Pancreas (tissue), 10 donors: ENCODE data around the gene TLL2. TPM values are rescaled to one million over a fixed set of nuclear protein-coding genes. Genes with fewer than 3 reads are reported as not detected.

Source experiments
- ATAC-seq, 4 donors: fragments of 200-7000 bp; cut with Tn5 transposase; one replicate each; pipeline versions ENCODE4 v1.8.0 to v1.9.1; 2020; ENCODE audit warnings: mild to moderate bottlenecking in 4 of 4, moderate library complexity in 4 of 4
- DNase-seq, 6 donors: peaks; one replicate each; pipeline ENCODE4 v3.0.0-alpha.2; 2020
- FAIRE-seq: peaks from 2 replicates; lab custom pipeline; 2012; peaks lifted over from hg19 to GRCh38; lab: Jason Lieb, UNC
- H3K27ac ChIP-seq, 4 donors: fragments of 200-600 bp; sonication (generic); 1 replicate in 3 of 4; 2 replicates in 1 of 4; pipeline versions ENCODE4 v1.5.0 to v1.8.0; 2020
- H3K27me3 ChIP-seq, 4 donors: fragments of 200-600 bp; one replicate each; pipeline ENCODE4 v1.8.0; 2021
- H3K36me3 ChIP-seq, 3 donors: fragments of 200-600 bp; sonication (generic) in 1 of 3; one replicate each; pipeline versions ENCODE4 v1.5.0 to v1.8.0; 2020 to 2021
- H3K4me1 ChIP-seq, 3 donors: fragments of 200-600 bp; one replicate each; pipeline ENCODE4 v1.8.0; 2021
- H3K4me3 ChIP-seq, 4 donors: fragments of 200-600 bp; sonication (generic) in 2 of 4; one replicate each; pipeline versions ENCODE4 v1.5.0 to v1.8.0; 2020 to 2021
- H3K9me3 ChIP-seq, 4 donors: fragments of 200-600 bp; one replicate each; pipeline ENCODE4 v1.8.0; 2021
- WGBS, 2 donors: extraction: QIAGEN DNeasy Blood & Tissue Kit; methylation state at CpG; one replicate each; pipeline ENCODE4 v1.1.7; 2013; 5-methylcytosine and 5-hydroxymethylcytosine counted together
- intact Hi-C, 3 donors: fragments of 100-400 bp; cut with DNase I; formaldehyde crosslinking; loops; one replicate each; pipeline versions ENCODE4 v1.11.1 to v1.14.2; 2022
- polyA plus RNA-seq, 2 donors: library from polyadenylated mRNA; stranded (reverse); fragments of 200-250 nt; gene quantifications; one replicate each; pipeline ENCODE4 v1.2.3, GENCODE V29; 2013
- total RNA-seq, 6 donors: library from RNA; stranded (reverse); fragmentation: NEBNext Ultra II Directional in 4 of 6; extraction: Animal tissue kit (Norgen Biotek cat#: 25700) in 4 of 6; gene quantifications; one replicate each; pipeline versions ENCODE4 v1.2.1 to v1.2.4, GENCODE V29; 2021 to 2023
- TF ChIP-seq, protein P1 (sequence below), 4 donors: fragments of 200-600 bp; sonication (generic) in 3 of 4; IDR thresholded peaks; one replicate each; pipeline versions ENCODE4 v1.5.0 to v1.8.0; 2021; ENCODE audit warnings: antibody characterized with exemption in 4 of 4
- donor health status: healthy with polysubstance abuse.
- donor health status: DM: no; HTN: no; CAD: no; lungs with moderate emphysema.
- donor health status: DM: no; HTN: no; CAD: no.
- donor health status: control.
- donor health status: control.
- donor health status: Bipolar disorder and iron deficiency.
- donor health status: DM: yes; HTN: yes; CAD: no.
- donor health status: DM: no; HTN: no; CAD: no.
- donor health status: DM: no; HTN: no; CAD: no.
- donor health status: DM: yes; HTN: yes; CAD: no.

TLL2 gene
- total and polyA plus RNA-seq, 8 donors = 0.14 to 0.97 (median 0.27) TPM

DNA sequence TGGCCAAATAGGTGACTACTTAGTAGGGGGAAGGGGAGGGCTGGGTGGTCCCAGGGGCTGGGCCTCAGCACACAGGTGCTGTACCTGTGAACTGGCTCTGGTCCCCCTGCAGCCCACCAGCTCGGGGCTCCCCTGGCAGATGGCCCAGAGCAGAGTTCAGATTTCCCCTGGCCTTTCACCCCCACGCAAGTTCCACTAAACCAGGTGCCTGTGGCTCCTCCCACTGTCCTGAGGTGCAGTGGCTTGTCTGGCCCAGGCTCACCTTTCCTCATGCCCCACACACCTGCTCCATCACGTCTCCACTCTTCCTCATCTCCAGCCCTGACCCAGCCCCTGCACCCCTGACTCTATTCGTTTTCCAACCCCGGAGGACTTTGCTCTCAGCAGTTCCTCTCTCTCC, 107.6 kb downstream of the TLL2 start:
- no peak for FAIRE-seq
- H3K27ac ChIP-seq = no peak overlapping the region
- H3K36me3 ChIP-seq = no peaks in the 10 kb centered on the region
- H3K9me3 ChIP-seq = no peaks in the 10 kb centered on the region
- intact Hi-C loops = no loop called here
- no peaks in the 10 kb centered on the region for H3K27me3 ChIP-seq
- DNase-seq = no peak
- WGBS, 2 donors = 66 to 70% methylated on average over 5 of the region's 5 CpGs
- ATAC-seq = no peak
- no peak overlapping the region for H3K4me3 ChIP-seq
- no peaks in the 10 kb centered on the region for H3K4me1 ChIP-seq
- TF ChIP-seq, protein P1, sequence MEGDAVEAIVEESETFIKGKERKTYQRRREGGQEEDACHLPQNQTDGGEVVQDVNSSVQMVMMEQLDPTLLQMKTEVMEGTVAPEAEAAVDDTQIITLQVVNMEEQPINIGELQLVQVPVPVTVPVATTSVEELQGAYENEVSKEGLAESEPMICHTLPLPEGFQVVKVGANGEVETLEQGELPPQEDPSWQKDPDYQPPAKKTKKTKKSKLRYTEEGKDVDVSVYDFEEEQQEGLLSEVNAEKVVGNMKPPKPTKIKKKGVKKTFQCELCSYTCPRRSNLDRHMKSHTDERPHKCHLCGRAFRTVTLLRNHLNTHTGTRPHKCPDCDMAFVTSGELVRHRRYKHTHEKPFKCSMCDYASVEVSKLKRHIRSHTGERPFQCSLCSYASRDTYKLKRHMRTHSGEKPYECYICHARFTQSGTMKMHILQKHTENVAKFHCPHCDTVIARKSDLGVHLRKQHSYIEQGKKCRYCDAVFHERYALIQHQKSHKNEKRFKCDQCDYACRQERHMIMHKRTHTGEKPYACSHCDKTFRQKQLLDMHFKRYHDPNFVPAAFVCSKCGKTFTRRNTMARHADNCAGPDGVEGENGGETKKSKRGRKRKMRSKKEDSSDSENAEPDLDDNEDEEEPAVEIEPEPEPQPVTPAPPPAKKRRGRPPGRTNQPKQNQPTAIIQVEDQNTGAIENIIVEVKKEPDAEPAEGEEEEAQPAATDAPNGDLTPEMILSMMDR (IDR thresholded peaks at IDR 0.05) = no peak

DNA sequence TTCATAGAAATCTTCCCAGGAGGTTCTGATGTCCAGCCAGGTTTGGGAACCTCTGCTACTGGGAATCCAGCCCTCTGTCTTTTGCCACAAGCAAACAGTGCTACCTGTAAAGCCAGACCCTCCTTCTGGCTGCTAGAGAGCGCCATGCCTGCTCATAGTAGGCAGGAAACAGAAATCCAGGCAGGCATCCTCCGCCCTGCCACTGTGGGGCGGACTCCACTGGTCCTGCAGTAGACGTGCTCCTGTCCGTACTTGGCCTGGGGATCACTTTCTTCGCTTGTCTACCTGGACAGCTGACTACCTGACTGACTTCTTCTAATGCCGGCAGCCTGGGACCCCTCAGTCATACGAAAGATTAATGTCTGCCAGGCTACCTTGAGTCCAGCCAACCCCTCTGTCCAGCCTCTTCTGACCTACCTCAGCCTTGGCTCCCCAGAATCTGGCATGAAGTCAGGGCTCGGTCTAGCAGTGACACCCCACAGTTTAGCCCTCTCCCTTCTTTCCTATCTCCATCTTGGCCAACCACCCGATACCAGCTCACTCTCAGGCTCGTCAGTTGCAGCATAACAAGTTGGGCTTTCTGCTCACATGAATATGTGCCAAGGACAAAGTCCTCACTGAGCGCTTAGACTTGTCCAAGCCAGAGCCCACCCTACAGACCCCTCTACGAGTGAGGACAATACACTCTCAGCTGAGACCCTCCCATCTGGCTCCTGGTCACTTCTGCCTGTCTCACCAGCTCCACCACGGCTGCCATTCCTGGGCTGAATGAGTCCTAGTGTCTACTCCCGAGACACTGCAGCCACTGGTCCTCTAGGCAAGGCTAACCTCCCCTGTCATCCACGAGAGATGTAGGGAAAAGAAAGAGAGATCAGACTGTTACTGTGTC, 111.1 kb downstream of the TLL2 start:
- H3K27ac ChIP-seq = no peak overlapping the region
- no peak for FAIRE-seq
- 72 to 78% methylated on average over 16 of the region's 16 CpGs for WGBS, 2 donors
- intact Hi-C loops = no loop called here
- H3K4me3 ChIP-seq = no peak overlapping the region
- TF ChIP-seq, protein P1 (IDR thresholded peaks at IDR 0.05) = no peak
- ATAC-seq = no peak
- no peaks in the 10 kb centered on the region for H3K9me3 ChIP-seq
- no peaks in the 10 kb centered on the region for H3K4me1 ChIP-seq
- no peak for DNase-seq
- H3K36me3 ChIP-seq = no peaks in the 10 kb centered on the region
- no peaks in the 10 kb centered on the region for H3K27me3 ChIP-seq

DNA sequence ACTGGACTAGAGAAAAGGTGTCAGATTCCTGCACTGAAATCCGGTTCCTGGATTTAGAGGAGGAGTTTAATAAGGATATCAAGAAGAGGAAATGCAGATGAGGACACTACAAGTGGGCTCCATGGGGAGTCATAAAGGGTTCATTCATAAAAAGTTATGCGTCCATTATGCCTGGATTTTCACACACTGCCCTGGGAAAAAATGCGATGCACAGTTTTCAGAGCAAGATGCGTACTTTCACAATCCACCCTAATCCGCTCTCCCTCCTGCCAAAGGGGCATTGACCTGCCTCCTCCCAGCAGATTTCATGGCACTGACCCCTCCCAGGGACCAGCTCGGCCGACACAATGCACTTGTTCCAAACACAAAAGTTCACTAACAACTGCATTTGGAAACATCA, 112.7 kb downstream of the TLL2 start:
- no peaks in the 10 kb centered on the region for H3K4me1 ChIP-seq
- no peak overlapping the region for H3K4me3 ChIP-seq
- intact Hi-C loops = no loop called here
- no peaks in the 10 kb centered on the region for H3K27me3 ChIP-seq
- no peak for FAIRE-seq
- no peaks in the 10 kb centered on the region for H3K9me3 ChIP-seq
- H3K36me3 ChIP-seq = no peaks in the 10 kb centered on the region
- 69% methylated on average over 7 of the region's 7 CpGs for WGBS, 2 donors
- DNase-seq = no peak
- TF ChIP-seq, protein P1 (IDR thresholded peaks at IDR 0.05) = no peak
- ATAC-seq = no peak
- H3K27ac ChIP-seq = no peak overlapping the region

DNA sequence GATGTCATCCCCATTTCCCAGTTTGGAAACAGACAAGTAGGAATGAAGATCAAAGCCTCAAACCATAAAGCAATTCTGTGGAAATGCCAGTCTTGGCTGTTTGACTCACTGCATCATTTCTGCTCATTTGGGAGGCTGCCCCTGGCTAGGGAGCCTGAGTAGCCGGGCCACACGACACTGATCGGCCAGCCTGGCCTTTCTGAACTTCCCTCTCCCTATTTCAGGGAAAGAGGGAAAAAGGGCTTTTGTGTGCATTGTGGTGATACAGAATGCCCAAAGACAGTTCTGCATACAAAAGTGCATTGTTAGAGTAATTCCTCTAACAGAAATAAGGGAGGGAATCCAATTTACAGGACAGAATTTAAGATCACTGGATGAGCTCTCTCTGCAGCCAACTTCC, 113.3 kb downstream of the TLL2 start:
- H3K4me3 ChIP-seq = no peak overlapping the region
- ATAC-seq = no peak
- DNase-seq = no peak
- H3K4me1 ChIP-seq = no peaks in the 10 kb centered on the region
- TF ChIP-seq, protein P1 (IDR thresholded peaks at IDR 0.05) = no peak
- no peak overlapping the region for H3K27ac ChIP-seq
- H3K36me3 ChIP-seq = no peaks in the 10 kb centered on the region
- intact Hi-C loops = no loop called here
- FAIRE-seq = no peak
- H3K27me3 ChIP-seq = no peaks in the 10 kb centered on the region
- 82 to 90% methylated on average over 3 of the region's 3 CpGs for WGBS, 2 donors
- no peaks in the 10 kb centered on the region for H3K9me3 ChIP-seq

DNA sequence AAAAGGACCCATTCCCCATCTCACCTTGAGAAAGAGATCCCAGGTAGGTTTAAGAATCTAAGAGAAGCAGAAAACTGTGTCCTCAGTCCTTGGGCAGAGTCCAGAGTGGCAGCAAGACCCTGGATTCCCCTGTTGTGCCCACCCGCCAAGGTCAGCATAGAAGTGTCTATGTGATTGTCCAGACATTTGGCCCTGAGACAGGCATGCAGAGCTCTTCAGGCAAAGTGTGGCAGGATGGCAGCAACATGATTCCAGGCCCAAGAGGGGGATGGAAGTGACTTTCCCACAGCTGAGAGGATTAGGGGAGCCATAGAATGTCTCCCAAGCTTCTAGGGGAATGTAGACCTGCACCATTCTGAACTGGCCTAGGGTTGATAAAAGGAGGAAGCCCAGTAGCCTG, 115.8 kb downstream of the TLL2 start:
- no peak for FAIRE-seq
- 86 to 95% methylated on average over 1 of the region's 1 CpG for WGBS, 2 donors
- no peaks in the 10 kb centered on the region for H3K27me3 ChIP-seq

More for the DNA sequence above, 115.8 kb downstream of the TLL2 start:
- DNase-seq (no peak), ATAC-seq (no peak)
- Histone ChIP-seq H3K27ac (no peak overlapping the region), H3K36me3 (no peaks in the 10 kb centered on the region), H3K9me3 (no peaks in the 10 kb centered on the region), H3K4me1 (no peaks in the 10 kb centered on the region), H3K4me3 (no peak overlapping the region)
- intact Hi-C loops = loop anchor here in 1 of 3 donors (10.0 kb wide), 1 partner anchor 117 kb away; the partner anchor contains the start of gene TLL2
- TF ChIP-seq, protein P1 (IDR thresholded peaks at IDR 0.05) = no peak
